BJ (cell line): ENCODE data around the gene CDK5. TPM values are rescaled to one million over a fixed set of nuclear protein-coding genes. Genes with fewer than 3 reads are reported as not detected.
"Not testable (repeated sequence)": the region's sequence is repeated elsewhere in the genome, so short reads cannot be mapped to it uniquely, and the experiment has no call there.

Experiments used
- CTCF ChIA-PET: fragments of 350-600 bp; formaldehyde crosslinking; extraction: SDS; loops from one replicate; lab custom pipeline; 2021; ENCODE audit warnings: antibody characterized with exemption, inconsistent platforms; lab: Yijun Ruan, JAX
- POLR2A ChIA-PET: fragments of 300-600 bp; sonication (Branson Sonifier 250); formaldehyde crosslinking; extraction: SDS; loops from one replicate; lab custom pipeline; 2021; ENCODE audit warnings: antibody characterized with exemption; lab: Charles Lee
- DNase-seq: peaks from one replicate; pipeline ENCODE4 v3.0.0-alpha.2; 2011; ENCODE audit warnings: low read depth
- H3K27me3 ChIP-seq: 2 replicates; pipeline ENCODE4 v1.6.0; 2011; ENCODE audit warnings: low read length; ENCODE audit not compliant: control insufficient read depth, insufficient read depth
- H3K36me3 ChIP-seq: 2 replicates; pipeline ENCODE4 v1.5.1; 2011; ENCODE audit warnings: low read length; ENCODE audit not compliant: control insufficient read depth, insufficient read depth
- H3K4me3 ChIP-seq: 2 replicates; pipeline ENCODE4 v1.5.1; 2011; ENCODE audit warnings: low read depth, mild to moderate bottlenecking, control low read depth, low read length
- polyA plus RNA-seq: library from polyadenylated mRNA; depleted of rRNA; stranded (reverse); fragments of >200 nt; gene quantifications from 2 replicates; pipeline ENCODE4 v1.2.3, GENCODE V29; 2011
- TF ChIP-seq, protein P1 (sequence below): IDR thresholded peaks from 2 replicates; pipeline ENCODE4 v1.5.1; 2011; ENCODE audit warnings: low read depth, mild to moderate bottlenecking, control low read depth, inconsistent platforms, low read length, moderate library complexity; ENCODE audit not compliant: insufficient read depth

The CDK5 gene
- polyA plus RNA-seq, 1 experiment = 33.2 TPM

DNA sequence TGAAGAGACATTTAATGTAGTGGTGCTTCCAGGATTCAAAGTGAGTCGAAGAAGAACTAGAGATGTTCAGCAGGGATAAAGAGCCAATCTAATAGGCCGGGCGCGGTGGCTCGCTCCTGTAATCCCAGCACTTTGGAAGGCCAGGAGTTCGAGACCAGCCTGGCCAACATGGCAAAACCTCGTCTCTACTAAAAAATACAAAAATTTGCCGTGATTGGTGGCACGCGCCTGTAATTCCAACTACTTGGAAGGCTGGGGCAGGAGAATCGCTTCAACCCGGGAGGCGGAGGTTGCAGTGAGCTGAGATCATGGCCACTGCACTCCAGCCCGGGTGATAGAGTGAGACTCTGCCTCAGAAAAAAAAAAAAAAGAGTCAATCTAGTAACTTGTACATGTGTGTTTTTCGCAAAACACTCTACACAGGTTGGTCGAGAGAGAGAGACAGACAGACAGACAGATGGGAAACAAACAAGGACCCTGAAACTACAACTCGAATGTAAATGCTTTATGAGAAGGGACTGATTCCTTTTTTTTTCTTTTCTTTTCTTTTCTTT, 28.7 kb downstream of the CDK5 start:
- no peak for DNase-seq
- H3K27me3 ChIP-seq = no peaks in the 10 kb centered on the region
- POLR2A ChIA-PET = interaction anchor here (1.0 to 1.3 kb wide), 2 partner anchors 9 to 81 kb away, joined by 3 to 4 read pairs; no protein-coding TSS in a partner anchor
- TF ChIP-seq, protein P1, sequence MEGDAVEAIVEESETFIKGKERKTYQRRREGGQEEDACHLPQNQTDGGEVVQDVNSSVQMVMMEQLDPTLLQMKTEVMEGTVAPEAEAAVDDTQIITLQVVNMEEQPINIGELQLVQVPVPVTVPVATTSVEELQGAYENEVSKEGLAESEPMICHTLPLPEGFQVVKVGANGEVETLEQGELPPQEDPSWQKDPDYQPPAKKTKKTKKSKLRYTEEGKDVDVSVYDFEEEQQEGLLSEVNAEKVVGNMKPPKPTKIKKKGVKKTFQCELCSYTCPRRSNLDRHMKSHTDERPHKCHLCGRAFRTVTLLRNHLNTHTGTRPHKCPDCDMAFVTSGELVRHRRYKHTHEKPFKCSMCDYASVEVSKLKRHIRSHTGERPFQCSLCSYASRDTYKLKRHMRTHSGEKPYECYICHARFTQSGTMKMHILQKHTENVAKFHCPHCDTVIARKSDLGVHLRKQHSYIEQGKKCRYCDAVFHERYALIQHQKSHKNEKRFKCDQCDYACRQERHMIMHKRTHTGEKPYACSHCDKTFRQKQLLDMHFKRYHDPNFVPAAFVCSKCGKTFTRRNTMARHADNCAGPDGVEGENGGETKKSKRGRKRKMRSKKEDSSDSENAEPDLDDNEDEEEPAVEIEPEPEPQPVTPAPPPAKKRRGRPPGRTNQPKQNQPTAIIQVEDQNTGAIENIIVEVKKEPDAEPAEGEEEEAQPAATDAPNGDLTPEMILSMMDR = no peak
- H3K4me3 ChIP-seq = peak overlapping the region; percentile 84
- no peaks in the 10 kb centered on the region; the same call in 1 of the 2 replicates for H3K36me3 ChIP-seq
- CTCF ChIA-PET = interaction anchor here (1.0 to 2.9 kb wide), 7 partner anchors 8 to 84 kb away, joined by 4 to 22 read pairs (median 7); partner anchors contain the start of gene TMUB1

DNA sequence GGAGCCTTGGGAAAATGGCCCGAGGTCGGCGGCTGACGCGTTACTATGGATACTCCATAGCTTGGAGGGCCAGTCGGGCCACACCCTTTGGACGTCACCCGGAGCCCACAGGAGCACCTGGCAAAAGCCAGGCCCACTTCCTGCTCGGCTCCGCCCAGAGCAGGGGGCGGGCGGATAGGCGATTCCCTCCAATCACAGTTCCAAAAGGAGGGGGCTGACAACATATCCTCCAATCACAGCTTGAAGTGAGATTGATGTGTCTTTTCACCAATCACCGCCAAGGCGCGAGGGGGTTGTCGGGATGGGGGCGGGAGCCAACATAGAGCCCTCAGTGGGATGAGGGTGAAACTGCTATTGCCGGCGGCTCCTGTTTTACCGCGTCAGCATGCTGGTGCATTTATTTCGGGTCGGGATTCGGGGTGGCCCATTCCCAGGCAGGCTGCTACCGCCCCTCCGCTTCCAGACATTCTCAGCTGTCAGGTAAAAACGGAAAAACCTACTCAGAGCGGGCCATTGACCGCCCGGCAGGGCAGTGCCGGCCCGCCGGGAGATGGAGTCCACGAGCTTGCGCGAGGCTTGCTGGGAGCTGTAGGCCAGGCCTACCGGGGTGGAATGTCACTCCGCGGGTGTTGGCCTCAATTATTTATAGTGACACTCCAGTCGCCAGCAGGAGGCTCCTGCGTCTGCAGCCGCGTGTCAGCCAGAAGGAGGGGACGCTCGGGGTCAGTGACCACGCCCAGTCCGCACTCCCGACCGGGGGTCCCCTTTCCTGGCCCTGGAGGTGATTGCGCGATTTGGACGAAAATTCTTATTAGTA, 29.4 kb downstream of the CDK5 start, which contains the start of gene ABCB8:
Gene ABCB8 (plus strand): TSS at position 320 of the 817 bp plus-strand sequence. CDS start 66 bp downstream, at position 386.
- TF ChIP-seq, protein P1 = peak; percentile 50
- DNase-seq = peak; percentile 99
- H3K36me3 ChIP-seq = no peaks in the 10 kb centered on the region; the same call in 1 of the 2 replicates
- ChIA-PET CTCF (interaction anchor here (0.8 to 2.9 kb wide), 10 partner anchors 9 to 85 kb away, joined by 3 to 22 read pairs (median 6); partner anchors contain the start of gene TMUB1), POLR2A (interaction anchor here (0.6 to 1.3 kb wide), 3 partner anchors 10 to 199 kb away, joined by 3 to 4 read pairs (median 3); partner anchors contain the start of gene ABCF2)
- peak within 1 kb of the TSS; percentile 84 for H3K4me3 ChIP-seq
- H3K27me3 ChIP-seq = 0 out of 2 replicates have a peak, but pooled peaks cover 1% of the 10 kb centered on the region

DNA sequence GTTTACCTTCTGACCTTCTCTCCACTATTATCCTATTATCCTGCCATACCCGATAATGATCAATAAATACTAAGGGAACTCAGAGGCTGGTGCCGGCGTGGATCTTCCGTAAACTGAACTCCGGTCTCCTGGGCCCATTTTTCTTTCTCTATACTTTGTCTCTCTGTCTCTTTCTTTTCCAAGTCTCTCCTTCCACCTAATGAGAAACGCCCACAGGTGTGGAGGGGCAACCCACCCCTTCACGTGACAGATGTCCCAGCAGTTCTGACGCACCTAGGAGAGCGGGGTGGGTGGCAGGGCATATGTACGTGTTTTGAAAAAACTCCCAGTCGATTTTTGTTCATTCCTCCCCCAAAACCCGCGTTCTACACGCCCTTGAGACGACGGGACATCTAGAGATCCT, 30.0 kb downstream of the CDK5 start:
- peak overlapping the region; percentile 84 for H3K4me3 ChIP-seq

DNA sequence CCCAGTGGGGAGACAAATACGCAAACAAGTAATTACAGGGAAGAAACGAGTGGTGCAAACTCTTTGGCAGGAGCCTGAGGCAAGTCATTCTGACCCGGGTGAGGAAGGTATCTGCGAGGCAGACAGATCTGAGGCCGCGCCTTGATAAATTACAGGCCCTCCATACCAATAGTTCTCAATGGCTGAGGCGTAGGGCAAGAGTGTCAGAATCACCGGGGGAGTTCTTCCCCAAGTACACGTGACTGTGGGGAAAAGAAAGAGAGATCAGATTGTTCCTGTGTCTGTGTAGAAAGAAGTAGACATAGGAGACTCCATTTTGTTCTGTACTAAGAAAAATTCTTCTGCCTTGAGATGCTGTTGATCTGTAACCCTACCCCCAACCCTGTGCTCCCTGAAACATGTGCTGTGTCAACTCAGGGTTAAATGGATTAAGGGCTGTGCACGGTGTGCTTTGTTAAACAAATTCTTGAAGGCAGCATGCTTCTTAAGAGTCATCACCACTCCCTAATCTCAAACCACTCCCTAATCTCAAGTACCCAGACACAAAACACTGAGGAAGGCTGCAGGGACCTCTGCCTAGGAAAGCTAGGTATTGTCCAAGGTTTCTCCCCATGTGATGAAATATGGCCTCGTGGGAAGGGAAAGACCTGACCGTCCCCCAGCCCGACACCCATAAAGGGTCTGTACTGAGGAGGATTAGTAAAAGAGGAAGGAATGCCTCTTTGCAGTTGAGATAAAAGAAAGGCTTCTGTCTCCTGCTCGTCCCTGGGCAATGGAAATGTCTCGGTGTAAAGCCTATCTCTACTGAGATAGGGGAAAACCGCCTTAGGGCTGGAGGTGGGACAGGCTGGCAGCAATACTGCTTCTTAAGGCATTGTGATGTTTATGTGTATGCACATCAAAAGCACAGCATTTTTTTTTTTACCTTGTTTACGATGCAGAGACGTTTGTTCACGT, 30.6 kb downstream of the CDK5 start:
- DNase-seq, H3K4me3 ChIP-seq, H3K36me3 ChIP-seq, POLR2A ChIA-PET, H3K27me3 ChIP-seq: not testable (repeated sequence)
- CTCF ChIA-PET = interaction anchor here (0.6 to 2.9 kb wide), 5 partner anchors 8 to 146 kb away, joined by 3 to 22 read pairs (median 3); no protein-coding TSS in a partner anchor

More for the DNA sequence above, 30.0 kb downstream of the CDK5 start:
- POLR2A ChIA-PET = interaction anchor here (1.3 kb wide), 1 partner anchor 11 kb away, joined by 4 read pairs; no protein-coding TSS in a partner anchor
- H3K36me3 ChIP-seq, DNase-seq, H3K27me3 ChIP-seq: not testable (repeated sequence)
- CTCF ChIA-PET = interaction anchor here (0.8 to 2.9 kb wide), 9 partner anchors 9 to 86 kb away, joined by 3 to 22 read pairs (median 7); partner anchors contain the start of gene TMUB1

DNA sequence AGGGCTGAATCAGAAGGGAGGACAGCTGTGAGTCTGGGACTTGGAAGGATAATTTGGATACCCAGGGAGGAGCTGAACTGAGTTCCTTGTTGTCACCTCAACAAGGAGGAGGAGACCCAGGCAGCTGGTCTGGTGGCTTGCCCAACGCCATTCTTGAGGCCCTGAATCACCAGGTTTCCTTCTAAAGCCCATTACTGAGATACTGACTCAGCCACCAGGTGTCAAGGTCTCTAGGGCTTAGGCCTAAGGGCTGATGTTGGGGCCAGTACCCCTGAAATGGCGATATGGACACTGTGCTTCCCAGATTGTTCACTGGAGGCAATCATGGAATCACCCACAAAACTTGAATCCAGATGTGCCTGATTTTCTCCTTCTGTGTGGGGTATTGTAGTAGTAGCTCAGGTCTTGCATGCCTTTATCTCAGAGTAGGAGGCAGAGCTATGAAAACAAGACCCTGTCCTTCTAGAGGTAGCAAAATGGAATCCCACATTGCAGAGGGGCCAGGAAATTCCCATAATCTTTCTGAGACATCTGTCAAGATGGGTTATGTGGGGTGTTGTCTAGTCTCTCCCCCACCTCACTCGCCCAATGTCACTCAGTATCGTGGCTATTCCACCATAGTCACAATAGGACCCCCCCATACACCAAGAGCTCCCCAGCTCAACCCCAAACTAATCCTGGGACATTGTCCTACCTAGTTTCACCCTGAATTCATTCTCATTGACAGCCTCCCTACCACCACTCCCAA, 31.6 kb downstream of the CDK5 start:
- DNase-seq = no peak
- H3K36me3 ChIP-seq = no peaks in the 10 kb centered on the region
- ChIA-PET POLR2A (no interaction called here), CTCF (interaction anchor here (0.6 to 1.3 kb wide), 3 partner anchors 10 to 147 kb away, joined by 3 read pairs; no protein-coding TSS in a partner anchor)
- TF ChIP-seq, protein P1 = no peak
- peaks cover 4% of the 10 kb centered on the region; the same call in 1 of the 2 replicates for H3K27me3 ChIP-seq
- no peak overlapping the region for H3K4me3 ChIP-seq
